Measurements from ENCODE around the gene CYP2A7.
A peak's percentile ranks its signal among the peaks of the same experiment; 100 is the strongest.

Gene CYP2A7

GRCh38 chr19:40904673-40905156, 22.7 kb upstream of the CYP2A7 start (continued):
- TF ChIP-seq INSM2 (tag by site-specific recombination; IDR thresholded peaks at IDR 0.05) (peak; percentile 52; the same call in 1 of the 2 replicates), GLIS2 (tag by site-specific recombination; IDR thresholded peaks at IDR 0.05) (peak; percentile 55; the same call in 1 of the 2 replicates), ZNF660 (tag by site-specific recombination; IDR thresholded peaks at IDR 0.05) (peak; percentile 93), ZSCAN30 (tag by site-specific recombination; IDR thresholded peaks at IDR 0.05) (peak; percentile 68; the same call in 1 of the 2 replicates), ZBTB17 (tag by site-specific recombination; IDR thresholded peaks at IDR 0.05) (peak; percentile 47), ZNF366 (tag by site-specific recombination; conservative IDR thresholded peaks at IDR 0.05) (peak; percentile 78; the same call in 1 of the 2 replicates), KLF17 (tag by site-specific recombination; IDR thresholded peaks at IDR 0.05) (peak; percentile 31; the same call in 1 of the 2 replicates), ZNF449 (tag by site-specific recombination; IDR thresholded peaks at IDR 0.05) (peak; percentile 49; the same call in 1 of the 2 replicates), ZNF600 (tag by site-specific recombination; IDR thresholded peaks at IDR 0.05) (peak; percentile 93), ZNF362 (tag by site-specific recombination; IDR thresholded peaks at IDR 0.05) (peak; percentile 72), GLIS1 (tag by site-specific recombination; IDR thresholded peaks at IDR 0.05) (0 out of 2 replicates have a peak, but pooled peaks have one; percentile 18), ZNF184 (tag by site-specific recombination; IDR thresholded peaks at IDR 0.05) (0 out of 2 replicates have a peak, but pooled peaks have one; percentile 28), ZNF692 (tag by site-specific recombination; IDR thresholded peaks at IDR 0.05) (peak; percentile 96), ZBTB48 (tag by site-specific recombination; IDR thresholded peaks at IDR 0.05) (peak; percentile 45; the same call in 1 of the 2 replicates), PATZ1 (tag by site-specific recombination; IDR thresholded peaks at IDR 0.05) (peak; percentile 32; the same call in 1 of the 2 replicates), ZIC2 (tag by site-specific recombination; IDR thresholded peaks at IDR 0.05) (peak; percentile 47), ATF2 (tag by site-specific recombination; IDR thresholded peaks at IDR 0.05; ENCODE audit: low read depth) (peak; percentile 71), ZNF211 (tag by site-specific recombination; IDR thresholded peaks at IDR 0.05; ENCODE audit: low read depth) (peak; percentile 95), ZNF24 (tag by site-specific recombination; IDR thresholded peaks at IDR 0.05) (peak; percentile 87), OSR2 (tag by site-specific recombination; IDR thresholded peaks at IDR 0.05) (0 out of 2 replicates have a peak, but pooled peaks have one; percentile 18), ZNF394 (tag by site-specific recombination; IDR thresholded peaks at IDR 0.05; ENCODE audit: borderline replicate concordance) (peak; percentile 49; the same call in 1 of the 2 replicates), ZBTB20 (tag by site-specific recombination; IDR thresholded peaks at IDR 0.05) (peak; percentile 13; the same call in 1 of the 2 replicates)
